Neuronal stem cell (in vitro differentiated cells): ENCODE measurements around the gene GPR15LG. TPM values are rescaled to one million over a fixed set of nuclear protein-coding genes. Genes with fewer than 3 reads are reported as not detected.
"Not testable (repeated sequence)": the region's sequence is repeated elsewhere in the genome, so short reads cannot be mapped to it uniquely, and the experiment has no call there.

Experiments used
- DNase-seq: peaks from one replicate; pipeline ENCODE4 v3.0.0-alpha.2; 2013; ENCODE audit warnings: low spot score
- H2AFZ ChIP-seq: one replicate; pipeline ENCODE4 v1.6.1; 2013; ENCODE audit warnings: mild to moderate bottlenecking, low read length, inconsistent platforms
- H2AK5ac ChIP-seq: 2 replicates; pipeline ENCODE4 v1.6.1; 2013; ENCODE audit warnings: low read depth, mild to moderate bottlenecking, inconsistent platforms, low read length, moderate library complexity, mixed read lengths
- H2BK120ac ChIP-seq: 2 replicates; pipeline ENCODE4 v1.6.1; 2013; ENCODE audit warnings: low read depth, mild to moderate bottlenecking, inconsistent platforms, low read length, moderate library complexity, mixed read lengths
- H2BK12ac ChIP-seq: one replicate; pipeline ENCODE4 v1.6.1; 2013; ENCODE audit warnings: low read length, inconsistent platforms
- H2BK15ac ChIP-seq: 2 replicates; pipeline ENCODE4 v1.6.1; 2013; ENCODE audit warnings: mild to moderate bottlenecking, low read length, inconsistent platforms, mixed read lengths
- H2BK5ac ChIP-seq: one replicate; pipeline ENCODE4 v1.6.1; 2013; ENCODE audit warnings: inconsistent platforms, mild to moderate bottlenecking, low read length, moderate library complexity
- H3K14ac ChIP-seq: one replicate; pipeline ENCODE4 v1.6.1; 2013; ENCODE audit warnings: low read length, inconsistent platforms
- H3K18ac ChIP-seq: 2 replicates; pipeline ENCODE4 v1.6.1; 2013; ENCODE audit warnings: low read length, inconsistent platforms
- H3K23ac ChIP-seq: 2 replicates; pipeline ENCODE4 v1.6.1; 2013; ENCODE audit warnings: low read depth, mild to moderate bottlenecking, mixed read lengths, low read length, inconsistent platforms; ENCODE audit not compliant: poor library complexity
- H3K27ac ChIP-seq: replicated peaks from 3 replicates; pipeline ENCODE4 v1.5.1; 2013; ENCODE audit warnings: low read length, inconsistent platforms
- H3K27me3 ChIP-seq, 3 experiments: 2 replicates each; pipeline ENCODE4 v1.6.1; 2013; ENCODE audit warnings: low read length in 3 of 3, mild to moderate bottlenecking in 2 of 3, inconsistent platforms in 1 of 3, low read depth in 1 of 3, mixed read lengths in 1 of 3, moderate library complexity in 1 of 3; ENCODE audit not compliant: control insufficient read depth in 3 of 3, insufficient read depth in 3 of 3
- H3K36me3 ChIP-seq, 2 donors: replicated peaks in 1 of 2; 2 replicates each; pipeline ENCODE4 v1.6.1; 2013; ENCODE audit warnings: low read length in 2 of 2; ENCODE audit not compliant: control insufficient read depth in 2 of 2, insufficient read depth in 2 of 2
- H3K4ac ChIP-seq: 2 replicates; pipeline ENCODE4 v1.6.1; 2013; ENCODE audit warnings: inconsistent platforms, mild to moderate bottlenecking, low read length, moderate library complexity
- H3K4me1 ChIP-seq, 2 donors: 1 replicate in 1 of 2; 2 replicates in 1 of 2; pipeline ENCODE4 v1.6.1; 2013; ENCODE audit warnings: low read length in 2 of 2, low read depth in 1 of 2; ENCODE audit not compliant: control insufficient read depth in 2 of 2, insufficient read depth in 1 of 2
- H3K4me2 ChIP-seq: one replicate; pipeline ENCODE4 v1.6.1; 2013; ENCODE audit warnings: mild to moderate bottlenecking, low read length, inconsistent platforms; ENCODE audit not compliant: insufficient read depth, poor library complexity, severe bottlenecking
- H3K4me3 ChIP-seq, 2 donors: 2 replicates each; pipeline ENCODE4 v1.5.1; 2013; ENCODE audit warnings: low read length in 2 of 2, mild to moderate bottlenecking in 2 of 2, inconsistent platforms in 1 of 2, moderate library complexity in 1 of 2
- H3K79me1 ChIP-seq: one replicate; pipeline ENCODE4 v1.6.1; 2013; ENCODE audit warnings: low read depth, mild to moderate bottlenecking, inconsistent platforms, low read length, moderate library complexity
- H3K9ac ChIP-seq: one replicate; pipeline ENCODE4 v1.6.1; 2013; ENCODE audit warnings: mild to moderate bottlenecking, low read depth, low read length, inconsistent platforms; ENCODE audit not compliant: poor library complexity
- H3K9me3 ChIP-seq, 2 donors: replicated peaks in 1 of 2; 2 replicates each; pipeline versions ENCODE3 to v1.6.1; 2013; ENCODE audit warnings: low read length in 2 of 2, mild to moderate bottlenecking in 2 of 2, inconsistent platforms in 1 of 2, low read depth in 1 of 2, mixed read lengths in 1 of 2, moderate library complexity in 1 of 2; ENCODE audit not compliant: control insufficient read depth in 2 of 2, insufficient read depth in 1 of 2
- H4K8ac ChIP-seq: one replicate; pipeline ENCODE4 v1.6.1; 2013; ENCODE audit warnings: low read depth, mild to moderate bottlenecking, inconsistent platforms, low read length, moderate library complexity
- H4K91ac ChIP-seq: one replicate; pipeline ENCODE4 v1.6.1; 2013; ENCODE audit warnings: low read length, low read depth, mild to moderate bottlenecking, inconsistent platforms; ENCODE audit not compliant: poor library complexity
- WGBS, 2 donors: extraction: QIAGEN DNeasy Blood & Tissue Kit; methylation state at CpG; one replicate each; pipeline ENCODE4 v1.1.7; 2013; ENCODE audit warnings: missing lambda C conversion rate in 2 of 2, mixed read lengths in 1 of 2; ENCODE audit not compliant: insufficient read length in 2 of 2, insufficient replicate concordance in 1 of 2; ENCODE audit errors: extremely low coverage in 2 of 2; 5-methylcytosine and 5-hydroxymethylcytosine counted together
- polyA plus RNA-seq, 2 experiments: library from polyadenylated mRNA; stranded (reverse); fragments of 200-250 nt; gene quantifications; one replicate each; pipeline ENCODE4 v1.2.3, GENCODE V29; 2013

The GPR15LG gene
- polyA plus RNA-seq (2013, experiment 1 of 2) = not detected
- not detected for polyA plus RNA-seq (2013, experiment 2 of 2)

GRCh38 chr10:84173501-84173929 lies at the start of gene GPR15LG:
Gene GPR15LG, plus strand, starts transcription at chr10:84173801. Its CDS starts 51 bp downstream, at chr10:84173852.
- WGBS, 2 donors = no CpG with 5 or more reads among the region's 2 CpGs
- Histone ChIP-seq H3K36me3 (no peaks in the 10 kb centered on the region), H3K79me1 (no peaks in the 10 kb centered on the region), H3K4ac (no peak within 1 kb of the TSS), H3K18ac (peak within 1 kb of the TSS; percentile 13), H3K14ac (no peak within 1 kb of the TSS), H3K27ac (no peak within 1 kb of the TSS), H2AK5ac (no peak within 1 kb of the TSS), H2BK15ac (peak within 1 kb of the TSS; percentile 93), H3K4me1 (peaks cover 2 to 3% of the 10 kb centered on the region in 2 donors), H3K23ac (no peak within 1 kb of the TSS), H2BK5ac (no peak within 1 kb of the TSS), H3K4me3 (no peak within 1 kb of the TSS), H2AFZ (peak within 1 kb of the TSS; percentile 92), H3K4me2 (no peak within 1 kb of the TSS), H2BK120ac (no peak within 1 kb of the TSS), H3K27me3 (peaks cover 0 to 7% (median 0%) of the 10 kb centered on the region in 3 experiments), H2BK12ac (peak within 1 kb of the TSS; percentile 42), H3K9me3 (peaks cover 0 to 4% of the 10 kb centered on the region in 2 donors), H4K91ac (no peak within 1 kb of the TSS), H4K8ac (no peak within 1 kb of the TSS), H3K9ac (no peak within 1 kb of the TSS)
- DNase-seq = no peak

- not testable (repeated sequence) for H2BK5ac ChIP-seq, H3K9me3 ChIP-seq, H2AFZ ChIP-seq, H3K18ac ChIP-seq, H3K27me3 ChIP-seq, H2BK15ac ChIP-seq, H3K4me2 ChIP-seq, H2AK5ac ChIP-seq, H3K14ac ChIP-seq, H3K4me1 ChIP-seq, H3K4me3 ChIP-seq, H3K4ac ChIP-seq, H4K8ac ChIP-seq, H2BK120ac ChIP-seq, H2BK12ac ChIP-seq, H3K27ac ChIP-seq, H3K36me3 ChIP-seq, H3K79me1 ChIP-seq, DNase-seq, H3K23ac ChIP-seq, H4K91ac ChIP-seq, H3K9ac ChIP-seq
- WGBS, 2 donors = no CpG with 5 or more reads among the region's 10 CpGs
These were observed 47.5 kb upstream of the GPR15LG start for GRCh38 chr10:84125910-84126784.

- Histone ChIP-seq H3K4ac (no peak overlapping the region), H3K4me1 (no peaks in the 10 kb centered on the region), H3K9ac (no peak overlapping the region), H2AFZ (no peak overlapping the region), H2BK12ac (no peak overlapping the region), H3K14ac (no peak overlapping the region), H4K91ac (no peak overlapping the region), H3K27ac (no peak overlapping the region), H2BK5ac (no peak overlapping the region), H3K27me3 (peaks cover 0 to 6% (median 0%) of the 10 kb centered on the region in 3 experiments), H3K79me1 (no peaks in the 10 kb centered on the region), H2BK120ac (no peak overlapping the region), H3K23ac (no peak overlapping the region), H3K36me3 (no peaks in the 10 kb centered on the region), H2BK15ac (no peak overlapping the region), H3K4me3 (no peak overlapping the region), H3K18ac (no peak overlapping the region), H2AK5ac (no peak overlapping the region), H3K4me2 (no peak overlapping the region), H4K8ac (no peak overlapping the region), H3K9me3 (peaks cover 3 to 4% of the 10 kb centered on the region in 2 donors)
- no CpG with 5 or more reads among the region's 1 CpG for WGBS, 2 donors
- DNase-seq = no peak
These were observed 46.8 kb upstream of the GPR15LG start for GRCh38 chr10:84126785-84127167.

- Histone ChIP-seq H2BK5ac (no peak overlapping the region), H2AK5ac (no peak overlapping the region), H3K23ac (no peak overlapping the region), H3K4ac (no peak overlapping the region), H2AFZ (peak overlapping the region; percentile 53), H3K4me3 (no peak overlapping the region), H3K18ac (no peak overlapping the region), H4K91ac (no peak overlapping the region), H3K27me3 (peaks cover 0 to 14% (median 0%) of the 10 kb centered on the region in 3 experiments), H3K36me3 (no peaks in the 10 kb centered on the region), H2BK120ac (no peak overlapping the region), H4K8ac (no peak overlapping the region), H2BK15ac (no peak overlapping the region), H3K14ac (no peak overlapping the region), H3K4me1 (peaks cover 2 to 4% of the 10 kb centered on the region in 2 donors), H3K4me2 (no peak overlapping the region), H3K27ac (no peak overlapping the region), H3K79me1 (peaks cover 6% of the 10 kb centered on the region), H3K9me3 (no peaks in the 10 kb centered on the region), H2BK12ac (no peak overlapping the region), H3K9ac (no peak overlapping the region)
- no CpG with 5 or more reads among the region's 2 CpGs for WGBS, 2 donors
- DNase-seq = no peak
These were observed 37.8 kb upstream of the GPR15LG start for GRCh38 chr10:84135836-84136235.
